ENCODE data around the gene MCIDAS. TPM values are rescaled to one million over a fixed set of nuclear protein-coding genes. Genes with fewer than 3 reads are reported as not detected.
A peak's percentile ranks its signal among the peaks of the same experiment; 100 is the strongest.

The MCIDAS gene
- polyA plus RNA-seq, 3 donors, result not detected

DNA sequence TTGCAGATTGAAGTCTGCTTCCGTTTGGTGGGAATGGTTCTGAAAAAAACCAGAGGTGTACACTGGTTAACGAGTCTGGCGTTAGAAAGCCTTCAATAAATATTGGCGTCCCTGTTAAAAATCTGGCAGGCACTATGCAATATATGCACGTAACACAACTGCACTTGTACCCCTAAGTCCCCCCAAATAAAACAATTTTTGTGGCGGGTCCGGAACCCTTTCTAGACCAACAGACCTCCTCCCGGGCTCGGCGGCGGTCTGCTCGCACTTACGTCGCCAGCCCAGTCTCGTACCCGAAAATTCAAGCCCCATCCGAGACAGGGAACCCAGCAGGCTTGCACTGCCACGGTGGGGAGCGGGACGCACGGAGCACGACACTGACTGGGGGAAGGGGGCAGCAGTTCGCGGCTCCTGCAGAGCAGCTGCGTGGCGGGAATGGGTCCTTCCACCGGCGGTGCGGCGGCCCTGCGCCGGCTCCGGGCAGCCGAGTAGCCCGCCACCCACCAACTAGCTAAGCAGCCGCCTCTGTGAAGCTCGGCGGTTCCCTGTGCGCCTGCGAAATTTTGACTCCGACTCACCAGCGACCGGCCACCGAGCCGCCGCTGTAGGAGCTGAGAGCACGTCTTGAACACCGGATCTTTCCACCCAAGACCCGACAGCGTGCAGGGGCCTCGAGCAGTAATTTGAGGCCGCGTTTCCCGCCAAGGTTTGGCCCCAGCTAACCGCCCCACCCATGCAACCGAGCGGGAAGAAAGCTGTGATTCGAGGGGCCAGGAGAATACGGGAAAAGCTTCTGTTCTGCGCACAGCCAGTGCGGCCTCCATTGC, 3.9 kb downstream of the MCIDAS start:
- WGBS (ENCODE audit: insufficient coverage), result 3% methylated on average over 61 of the region's 61 CpGs
- no peak overlapping the region for H3K9ac ChIP-seq (ENCODE audit: insufficient read depth, low read length, poor library complexity, severe bottlenecking)
- no peaks in the 10 kb centered on the region for H3K79me2 ChIP-seq (ENCODE audit: insufficient read depth, low read length)
- no peak overlapping the region for H3K27ac Mint-ChIP-seq
- peaks cover 44% of the 10 kb centered on the region for H3K4me1 Mint-ChIP-seq
- peak overlapping the region; percentile 27 to 86 for H3K4me3 Mint-ChIP-seq
- peaks cover 21 to 41% of the 10 kb centered on the region in 2 donors for H3K4me1 ChIP-seq (ENCODE audit: control insufficient read depth in 1 of 2, insufficient read depth in 2 of 2, low read length in 2 of 2)
- no peak overlapping the region for H3K27ac ChIP-seq (ENCODE audit: low read depth in 1 of 2, low read length in 2 of 2)
- peak overlapping the region; percentile 63 for H3K4me2 ChIP-seq (replicated peaks; ENCODE audit: extremely low read depth, low read length, poor library complexity, severe bottlenecking)
- H3K27me3 Mint-ChIP-seq (ENCODE audit: low read depth in 3 of 3), result peaks cover 94 to 99% (median 95%) of the 10 kb centered on the region in 3 donors
- H3K9me3 ChIP-seq (replicated peaks in 1 of 2; ENCODE audit: control insufficient read depth in 1 of 2, insufficient read depth in 1 of 2, low read length in 2 of 2), result peaks cover 0 to 60% of the 10 kb centered on the region in 2 donors
- TF ChIP-seq, protein P1, sequence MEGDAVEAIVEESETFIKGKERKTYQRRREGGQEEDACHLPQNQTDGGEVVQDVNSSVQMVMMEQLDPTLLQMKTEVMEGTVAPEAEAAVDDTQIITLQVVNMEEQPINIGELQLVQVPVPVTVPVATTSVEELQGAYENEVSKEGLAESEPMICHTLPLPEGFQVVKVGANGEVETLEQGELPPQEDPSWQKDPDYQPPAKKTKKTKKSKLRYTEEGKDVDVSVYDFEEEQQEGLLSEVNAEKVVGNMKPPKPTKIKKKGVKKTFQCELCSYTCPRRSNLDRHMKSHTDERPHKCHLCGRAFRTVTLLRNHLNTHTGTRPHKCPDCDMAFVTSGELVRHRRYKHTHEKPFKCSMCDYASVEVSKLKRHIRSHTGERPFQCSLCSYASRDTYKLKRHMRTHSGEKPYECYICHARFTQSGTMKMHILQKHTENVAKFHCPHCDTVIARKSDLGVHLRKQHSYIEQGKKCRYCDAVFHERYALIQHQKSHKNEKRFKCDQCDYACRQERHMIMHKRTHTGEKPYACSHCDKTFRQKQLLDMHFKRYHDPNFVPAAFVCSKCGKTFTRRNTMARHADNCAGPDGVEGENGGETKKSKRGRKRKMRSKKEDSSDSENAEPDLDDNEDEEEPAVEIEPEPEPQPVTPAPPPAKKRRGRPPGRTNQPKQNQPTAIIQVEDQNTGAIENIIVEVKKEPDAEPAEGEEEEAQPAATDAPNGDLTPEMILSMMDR (IDR thresholded peaks at IDR 0.05), result no peak
- peak overlapping the region in 1 of 3 experiments; percentile 56 for H3K4me3 ChIP-seq (replicated peaks in 1 of 3; ENCODE audit: low read depth in 2 of 3, low read length in 3 of 3)
- peaks cover 0 to 28% (median 15%) of the 10 kb centered on the region in 7 donors for H3K9me3 Mint-ChIP-seq
- H3K36me3 Mint-ChIP-seq, result peaks cover 4 to 6% of the 10 kb centered on the region in 2 donors
- intact Hi-C loops (cut with micrococcal nuclease), result no loop called here
- H2AFZ ChIP-seq (ENCODE audit: insufficient read depth, low read depth, low read length, poor library complexity, severe bottlenecking), result peak overlapping the region; percentile 67
- no peak for DNase-seq
- no peaks in the 10 kb centered on the region for H4K20me1 ChIP-seq (ENCODE audit: insufficient read depth, low read length)
- H3K36me3 ChIP-seq (replicated peaks in 1 of 2; ENCODE audit: control insufficient read depth in 1 of 2, insufficient read depth in 2 of 2, low read length in 2 of 2), result no peaks in the 10 kb centered on the region
- H3K27me3 ChIP-seq (ENCODE audit: control insufficient read depth in 2 of 2, insufficient read depth in 2 of 2, low read length in 2 of 2), result peaks cover 92 to 99% of the 10 kb centered on the region in 2 donors

DNA sequence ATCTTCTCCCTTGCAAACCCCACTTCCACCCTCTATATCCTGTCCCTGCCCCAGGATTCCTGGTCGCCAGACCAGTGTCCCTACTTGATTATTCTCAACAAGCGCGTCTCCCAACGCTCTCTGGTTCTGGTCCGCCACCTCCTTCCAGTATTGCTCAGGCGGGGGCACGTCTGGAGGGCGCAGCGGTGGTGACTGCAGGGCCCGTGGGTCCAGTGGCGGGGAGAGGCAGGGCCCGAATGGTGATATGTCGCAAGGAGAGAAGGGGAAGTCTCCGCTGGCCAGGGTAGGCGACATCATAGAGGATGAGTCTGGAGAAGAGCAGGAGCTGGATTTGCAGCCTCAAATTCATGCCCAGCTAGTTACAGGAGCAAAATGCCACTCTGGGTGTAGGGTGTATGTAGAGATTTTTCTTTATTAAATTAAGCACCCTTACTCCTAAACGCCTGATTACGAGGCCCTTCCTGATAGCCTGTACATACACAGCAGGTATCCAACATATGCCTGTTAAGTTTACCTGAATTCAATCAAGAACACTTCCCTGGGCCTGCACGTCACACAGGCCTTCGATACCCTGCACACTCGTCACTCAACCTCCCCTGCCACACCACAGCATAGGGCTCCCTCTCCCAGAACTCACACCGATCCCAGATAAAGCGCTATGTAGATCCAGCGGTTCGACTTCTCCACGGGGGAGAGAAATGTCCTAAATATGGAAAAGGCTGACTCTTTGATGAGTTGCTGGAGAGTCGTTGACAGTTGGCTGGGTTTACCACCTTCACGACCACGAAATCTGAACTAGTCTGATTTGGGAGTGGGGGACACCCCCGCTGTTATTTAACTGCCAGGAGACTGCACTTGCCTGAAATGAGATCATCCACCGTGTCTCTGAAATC, 4.8 kb downstream of the MCIDAS start:
- peaks cover 37% of the 10 kb centered on the region for H3K4me1 Mint-ChIP-seq
- WGBS (ENCODE audit: insufficient coverage), result 11% methylated on average over 17 of the region's 30 CpGs
- peaks cover 0 to 28% (median 14%) of the 10 kb centered on the region in 7 donors for H3K9me3 Mint-ChIP-seq
- Histone ChIP-seq H3K9me3 (replicated peaks in 1 of 2; ENCODE audit: control insufficient read depth in 1 of 2, insufficient read depth in 1 of 2, low read length in 2 of 2) (peaks cover 0 to 58% of the 10 kb centered on the region in 2 donors), H3K36me3 (replicated peaks in 1 of 2; ENCODE audit: control insufficient read depth in 1 of 2, insufficient read depth in 2 of 2, low read length in 2 of 2) (no peaks in the 10 kb centered on the region), H2AFZ (ENCODE audit: insufficient read depth, low read depth, low read length, poor library complexity, severe bottlenecking) (no peak overlapping the region), H3K4me3 (replicated peaks in 1 of 3; ENCODE audit: low read depth in 2 of 3, low read length in 3 of 3) (no peak overlapping the region), H3K9ac (ENCODE audit: insufficient read depth, low read length, poor library complexity, severe bottlenecking) (no peak overlapping the region), H3K27ac (ENCODE audit: low read depth in 1 of 2, low read length in 2 of 2) (no peak overlapping the region), H3K4me1 (ENCODE audit: control insufficient read depth in 1 of 2, insufficient read depth in 2 of 2, low read length in 2 of 2) (peaks cover 21 to 38% of the 10 kb centered on the region in 2 donors), H3K79me2 (ENCODE audit: insufficient read depth, low read length) (no peaks in the 10 kb centered on the region), H4K20me1 (ENCODE audit: insufficient read depth, low read length) (no peaks in the 10 kb centered on the region), H3K27me3 (ENCODE audit: control insufficient read depth in 2 of 2, insufficient read depth in 2 of 2, low read length in 2 of 2) (peaks cover 88 to 99% of the 10 kb centered on the region in 2 donors), H3K4me2 (replicated peaks; ENCODE audit: extremely low read depth, low read length, poor library complexity, severe bottlenecking) (peak overlapping the region; percentile 63)
- TF ChIP-seq, protein P1 (IDR thresholded peaks at IDR 0.05), result no peak
- peak in 2 of 3 donors; percentile 16 to 34 for DNase-seq
- H3K4me3 Mint-ChIP-seq, result peak overlapping the region in 1 of 2 donors; percentile 86
- intact Hi-C loops (cut with micrococcal nuclease), result no loop called here
- no peak overlapping the region for H3K27ac Mint-ChIP-seq
- H3K27me3 Mint-ChIP-seq (ENCODE audit: low read depth in 3 of 3), result peaks cover 93 to 99% (median 95%) of the 10 kb centered on the region in 3 donors
- H3K36me3 Mint-ChIP-seq, result peaks cover 2 to 6% of the 10 kb centered on the region in 2 donors
